HEK293 (cell line): Measurements from ENCODE around the gene RPS15.

Experiments
- CTCF ChIA-PET: fragments of 350-600 bp; formaldehyde crosslinking; extraction: SDS; loops from one replicate; lab custom pipeline; 2021; ENCODE audit warnings: antibody characterized with exemption; lab: Yijun Ruan, JAX
- POLR2A ChIA-PET: fragments of 300-600 bp; formaldehyde crosslinking; extraction: SDS; loops from one replicate; lab custom pipeline; 2020; ENCODE audit warnings: antibody characterized with exemption, inconsistent platforms; lab: Yijun Ruan, JAX
- H3K27ac ChIP-seq: fragments of 200-500 bp; sonication (Bioruptor generic); 2 replicates; pipeline ENCODE4 v1.5.1; 2014; ENCODE audit warnings: low read depth, low read length, control low read depth, inconsistent platforms; ENCODE audit errors: extremely low read depth
- H3K36me3 ChIP-seq, 2 experiments: fragments of 200-500 bp in 1 of 2; sonication (Bioruptor generic) in 1 of 2; 1 replicate in 1 of 2; 2 replicates in 1 of 2; pipeline ENCODE4 v1.5.1; 2014 to 2017; ENCODE audit warnings: inconsistent platforms in 2 of 2, low read length in 2 of 2; ENCODE audit not compliant: control insufficient read depth in 2 of 2, insufficient read depth in 1 of 2
- H3K4me1 ChIP-seq: fragments of 200-500 bp; sonication (Bioruptor generic); 2 replicates; pipeline ENCODE4 v1.5.1; 2014; ENCODE audit warnings: mild to moderate bottlenecking, low read length, inconsistent platforms; ENCODE audit not compliant: control insufficient read depth, insufficient read depth
- H3K4me3 ChIP-seq: 2 replicates; pipeline ENCODE4 v1.5.1; 2011; ENCODE audit warnings: low read depth, mild to moderate bottlenecking, control low read depth, low read length, moderate library complexity
- H3K9me3 ChIP-seq: fragments of 200-500 bp; sonication (Bioruptor generic); 2 replicates; pipeline ENCODE4 v1.5.1; 2014; ENCODE audit warnings: low read depth, low read length, inconsistent platforms; ENCODE audit not compliant: control insufficient read depth, insufficient read depth
- GLIS1 ChIP-seq: fragments of 450-650 bp; formaldehyde crosslinking; IDR thresholded peaks from 2 replicates; pipeline ENCODE4 v1.5.1; 2016; ENCODE audit warnings: missing biosample characterization, missing genetic modification characterization
- KLF17 ChIP-seq: fragments of 450-650 bp; formaldehyde crosslinking; IDR thresholded peaks from 2 replicates; pipeline ENCODE4 v1.5.1; 2016; ENCODE audit warnings: missing biosample characterization, missing genetic modification characterization
- KLF9 ChIP-seq: fragments of 450-650 bp; formaldehyde crosslinking; IDR thresholded peaks from 2 replicates; pipeline ENCODE4 v1.5.1; 2016; ENCODE audit warnings: missing biosample characterization, missing genetic modification characterization, low read depth
- YY1 ChIP-seq: fragments of 450-650 bp; formaldehyde crosslinking; IDR thresholded peaks from 2 replicates; pipeline ENCODE4 v1.5.1; 2018; ENCODE audit warnings: missing biosample characterization, missing genetic modification characterization
- ZBTB49 ChIP-seq: fragments of 450-650 bp; formaldehyde crosslinking; IDR thresholded peaks from 2 replicates; pipeline ENCODE4 v1.5.1; 2016; ENCODE audit warnings: missing biosample characterization, missing genetic modification characterization, low read depth
- ZBTB6 ChIP-seq: fragments of 450-650 bp; formaldehyde crosslinking; IDR thresholded peaks from 2 replicates; pipeline ENCODE4 v1.5.1; 2017; ENCODE audit warnings: missing biosample characterization, missing genetic modification characterization
- ZFP41 ChIP-seq: fragments of 450-650 bp; formaldehyde crosslinking; IDR thresholded peaks from 2 replicates; pipeline ENCODE4 v1.5.1; 2016; ENCODE audit warnings: missing biosample characterization, missing genetic modification characterization, borderline replicate concordance
- ZNF112 ChIP-seq: fragments of 450-650 bp; formaldehyde crosslinking; IDR thresholded peaks from 2 replicates; pipeline ENCODE4 v1.5.0; 2017; ENCODE audit warnings: missing biosample characterization, missing genetic modification characterization
- ZNF157 ChIP-seq: fragments of 450-650 bp; formaldehyde crosslinking; IDR thresholded peaks from 2 replicates; pipeline ENCODE4 v1.5.1; 2016; ENCODE audit warnings: missing biosample characterization, missing genetic modification characterization
- ZNF501 ChIP-seq: fragments of 450-650 bp; formaldehyde crosslinking; IDR thresholded peaks from 2 replicates; pipeline ENCODE4 v1.5.1; 2016; ENCODE audit warnings: missing biosample characterization, missing genetic modification characterization
- ZNF518A ChIP-seq: fragments of 450-650 bp; formaldehyde crosslinking; conservative IDR thresholded peaks from 2 replicates; pipeline ENCODE4 v1.5.1; 2016; ENCODE audit warnings: low read depth, missing biosample characterization, missing genetic modification characterization
- ZNF596 ChIP-seq: fragments of 450-650 bp; IDR thresholded peaks from 2 replicates; pipeline ENCODE4 v1.5.0; 2018; ENCODE audit warnings: missing biosample characterization, mild to moderate bottlenecking, missing genetic modification characterization, moderate library complexity
- ZNF792 ChIP-seq: fragments of 450-650 bp; formaldehyde crosslinking; IDR thresholded peaks from 2 replicates; pipeline ENCODE4 v1.5.1; 2016; ENCODE audit warnings: missing biosample characterization, missing genetic modification characterization

The RPS15 gene

GRCh38 chr19:1466018-1466460 lies 27.8 kb downstream of the RPS15 start (continued):
- TF ChIP-seq ZNF518A (tag by site-specific recombination) (no peak), ZBTB6 (tag by site-specific recombination) (no peak), ZFP41 (tag by site-specific recombination) (no peak), ZNF157 (tag by site-specific recombination) (no peak), GLIS1 (no peak)

- ChIA-PET POLR2A (interaction anchor here (1.2 to 1.4 kb wide), 4 partner anchors 12 to 24 kb away, joined by 3 to 5 read pairs (median 4); partner anchors contain the start of gene REEP6), CTCF (interaction anchor here (0.5 to 1.5 kb wide), 7 partner anchors 9 to 363 kb away, joined by 3 to 4 read pairs (median 3); no protein-coding TSS in a partner anchor)
These were observed 28.4 kb downstream of the RPS15 start for GRCh38 chr19:1466461-1467214.

GRCh38 chr19:1467215-1467489 lies 29.0 kb downstream of the RPS15 start:
- H3K36me3 ChIP-seq, result peaks cover 0 to 10% of the 10 kb centered on the region in 2 experiments; a peak in 1 of 3 replicates
- TF ChIP-seq ZNF596 (tag by site-specific recombination), result no peak
- no peak for TF ChIP-seq KLF17
- no peak for TF ChIP-seq ZNF792 (tag by site-specific recombination)
- TF ChIP-seq YY1, result no peak
- no peak for TF ChIP-seq ZNF112
- no peak for TF ChIP-seq ZBTB49 (tag by site-specific recombination)
- TF ChIP-seq, all 188 proteins: peak for 0
- no peaks in the 10 kb centered on the region for H3K9me3 ChIP-seq
- ChIA-PET POLR2A (interaction anchor here (1.2 to 1.4 kb wide), 2 partner anchors 12 to 22 kb away, joined by 3 to 4 read pairs; no protein-coding TSS in a partner anchor), CTCF (interaction anchor here (0.7 to 1.1 kb wide), 3 partner anchors 20 to 363 kb away, joined by 3 to 4 read pairs (median 3); no protein-coding TSS in a partner anchor)
- peaks cover 12% of the 10 kb centered on the region for H3K4me1 ChIP-seq
- H3K27ac ChIP-seq, result no peak overlapping the region
- no peak overlapping the region for H3K4me3 ChIP-seq

More at GRCh38 chr19:1466461-1467214, 28.4 kb downstream of the RPS15 start:
- Histone ChIP-seq H3K9me3 (no peaks in the 10 kb centered on the region), H3K36me3 (peaks cover 0 to 10% of the 10 kb centered on the region in 2 experiments; a peak in 1 of 3 replicates), H3K4me1 (peaks cover 12% of the 10 kb centered on the region), H3K27ac (no peak overlapping the region), H3K4me3 (no peak overlapping the region)
- no peak for TF ChIP-seq KLF17
- TF ChIP-seq ZNF501 (tag by site-specific recombination), result no peak
- no peak for TF ChIP-seq KLF9 (tag by site-specific recombination)
